GM19324 (cell line): ENCODE measurements around the gene ARID5A.

Source experiments
- ATAC-seq: cut with Tn5 transposase; IDR thresholded peaks from one replicate; pipeline ENCODE4 v1.9.1; 2021; ENCODE audit warnings: mild to moderate bottlenecking, moderate library complexity; ENCODE audit not compliant: unreplicated experiment, low FRiP score

The ARID5A gene

GRCh38 chr2:96591054-96591453 lies 54.5 kb downstream of the ARID5A start:
- no peak for ATAC-seq

- ATAC-seq = no peak
Observed at GRCh38 chr2:96591494-96591893, 54.9 kb downstream of the ARID5A start.

GRCh38 chr2:96594282-96594681 lies 57.7 kb downstream of the ARID5A start:
- no peak for ATAC-seq

- ATAC-seq = no peak
Observed at GRCh38 chr2:96594691-96595152, 58.2 kb downstream of the ARID5A start.

- ATAC-seq = no peak
Observed at GRCh38 chr2:96596596-96596995, 60.0 kb downstream of the ARID5A start.

GRCh38 chr2:96599941-96600340 lies 63.4 kb downstream of the ARID5A start:
- ATAC-seq = no peak

GRCh38 chr2:96601382-96602292 lies 65.1 kb downstream of the ARID5A start:
- no peak for ATAC-seq
